ENCODE measurements around the gene PAFAH1B2. TPM values are rescaled to one million over a fixed set of nuclear protein-coding genes. Genes with fewer than 3 reads are reported as not detected.
"Not testable (repeated sequence)": the region's sequence is repeated elsewhere in the genome, so short reads cannot be mapped to it uniquely, and the experiment has no call there.

PAFAH1B2 gene
- total RNA-seq, 4 donors from 2014 or later = 58.0 to 67.5 (median 63.3) TPM

DNA sequence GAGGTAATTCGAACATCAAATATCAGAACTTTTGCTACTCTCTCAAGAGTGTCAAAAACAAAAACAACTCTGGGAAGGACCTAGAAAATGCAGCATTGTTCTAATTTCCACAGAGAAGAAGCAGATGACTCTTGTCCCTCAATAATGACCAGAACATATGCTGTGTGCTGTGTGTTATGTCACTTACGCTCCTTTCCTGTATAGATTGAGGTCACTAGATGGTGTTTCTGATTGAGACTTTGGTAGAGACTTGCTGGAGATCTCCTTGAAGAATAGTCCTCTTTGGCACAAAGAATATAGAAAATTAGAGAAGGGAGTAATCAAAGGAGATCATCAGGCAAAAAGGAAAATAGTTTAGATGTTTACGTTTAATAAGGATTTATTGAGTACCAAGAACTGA lies 43.5 kb upstream of the PAFAH1B2 start:
- Histone ChIP-seq H3K4me1 (peaks cover 32% of the 10 kb centered on the region), H3K9me3 (no peaks in the 10 kb centered on the region), H3K27ac (no peak overlapping the region), H3K27me3 (no peaks in the 10 kb centered on the region), H3K36me3 (no peaks in the 10 kb centered on the region), H3K4me3 (no peak overlapping the region)
- no peak for TF ChIP-seq EP300 (IDR thresholded peaks at IDR 0.05)
- no peak for TF ChIP-seq POLR2A (IDR thresholded peaks at IDR 0.05)
- TF ChIP-seq, protein P1, sequence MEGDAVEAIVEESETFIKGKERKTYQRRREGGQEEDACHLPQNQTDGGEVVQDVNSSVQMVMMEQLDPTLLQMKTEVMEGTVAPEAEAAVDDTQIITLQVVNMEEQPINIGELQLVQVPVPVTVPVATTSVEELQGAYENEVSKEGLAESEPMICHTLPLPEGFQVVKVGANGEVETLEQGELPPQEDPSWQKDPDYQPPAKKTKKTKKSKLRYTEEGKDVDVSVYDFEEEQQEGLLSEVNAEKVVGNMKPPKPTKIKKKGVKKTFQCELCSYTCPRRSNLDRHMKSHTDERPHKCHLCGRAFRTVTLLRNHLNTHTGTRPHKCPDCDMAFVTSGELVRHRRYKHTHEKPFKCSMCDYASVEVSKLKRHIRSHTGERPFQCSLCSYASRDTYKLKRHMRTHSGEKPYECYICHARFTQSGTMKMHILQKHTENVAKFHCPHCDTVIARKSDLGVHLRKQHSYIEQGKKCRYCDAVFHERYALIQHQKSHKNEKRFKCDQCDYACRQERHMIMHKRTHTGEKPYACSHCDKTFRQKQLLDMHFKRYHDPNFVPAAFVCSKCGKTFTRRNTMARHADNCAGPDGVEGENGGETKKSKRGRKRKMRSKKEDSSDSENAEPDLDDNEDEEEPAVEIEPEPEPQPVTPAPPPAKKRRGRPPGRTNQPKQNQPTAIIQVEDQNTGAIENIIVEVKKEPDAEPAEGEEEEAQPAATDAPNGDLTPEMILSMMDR (IDR thresholded peaks at IDR 0.05) = no peak
- TF ChIP-seq POLR2AphosphoS5 (IDR thresholded peaks at IDR 0.05) = no peak
- WGBS = 93% methylated on average over 3 of the region's 3 CpGs
- DNase-seq (ENCODE audit: low spot score in 2 of 2) = no peak

DNA sequence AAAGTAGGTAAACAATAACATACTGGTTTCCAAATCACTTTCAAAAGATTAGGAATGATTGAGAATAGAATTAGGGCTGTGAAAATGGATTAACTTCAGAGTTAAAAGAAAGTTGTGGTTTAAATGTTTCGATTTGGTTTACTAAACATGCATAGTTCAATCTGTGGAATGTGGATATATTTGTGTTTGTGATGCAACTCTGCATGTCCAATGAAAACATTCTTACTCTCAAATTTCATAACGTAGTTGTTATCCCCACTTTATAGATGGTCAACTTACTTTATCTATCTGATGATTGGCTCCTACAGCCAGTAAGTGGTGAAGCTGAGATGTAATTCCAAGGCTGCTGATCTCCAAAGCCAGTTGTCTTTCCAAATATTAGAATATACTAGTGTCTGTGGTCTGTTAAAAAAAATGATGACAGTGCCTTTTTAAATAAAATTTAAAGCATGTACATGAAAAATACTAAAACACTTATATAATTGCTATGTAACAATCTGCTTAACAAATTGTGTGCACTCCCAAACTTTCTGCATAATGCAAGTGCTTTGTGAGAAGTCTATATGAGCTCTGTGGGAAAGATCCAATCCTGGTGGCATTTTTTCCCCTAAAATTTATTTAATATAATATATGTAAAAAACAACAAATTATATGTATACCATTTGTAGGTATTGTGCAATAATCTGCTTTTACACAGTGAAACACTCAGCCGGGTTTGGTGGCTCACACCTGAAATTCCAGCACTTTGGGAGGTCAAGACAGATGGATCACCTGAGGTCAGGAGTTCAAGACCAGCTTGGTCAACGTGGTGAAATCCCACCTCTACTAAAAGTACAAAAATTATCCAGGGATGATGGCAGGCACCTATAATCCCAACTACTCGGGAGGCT lies 36.1 kb upstream of the PAFAH1B2 start:
- Histone ChIP-seq H3K4me1 (peaks cover 3% of the 10 kb centered on the region), H3K36me3 (no peaks in the 10 kb centered on the region), H3K9me3 (no peaks in the 10 kb centered on the region), H3K27me3 (no peaks in the 10 kb centered on the region), H3K27ac (no peak overlapping the region), H3K4me3 (no peak overlapping the region)
- 54% methylated on average over 5 of the region's 5 CpGs for WGBS
- TF ChIP-seq, protein P1 (IDR thresholded peaks at IDR 0.05) = no peak
- no peak for TF ChIP-seq EP300 (IDR thresholded peaks at IDR 0.05)
- no peak for TF ChIP-seq POLR2AphosphoS5 (IDR thresholded peaks at IDR 0.05)
- no peak for TF ChIP-seq POLR2A (IDR thresholded peaks at IDR 0.05)
- DNase-seq (ENCODE audit: low spot score in 2 of 2) = no peak

GRCh38 chr11:117110294-117110950 lies 33.7 kb upstream of the PAFAH1B2 start:
- TF ChIP-seq POLR2AphosphoS5 (IDR thresholded peaks at IDR 0.05) (no peak), POLR2A (IDR thresholded peaks at IDR 0.05) (no peak), EP300 (IDR thresholded peaks at IDR 0.05) (no peak)
- TF ChIP-seq, protein P1 (IDR thresholded peaks at IDR 0.05) = no peak
- Histone ChIP-seq H3K36me3 (no peaks in the 10 kb centered on the region), H3K4me1 (peaks cover 3% of the 10 kb centered on the region), H3K27me3 (no peaks in the 10 kb centered on the region), H3K4me3 (no peak overlapping the region), H3K27ac (no peak overlapping the region), H3K9me3 (no peaks in the 10 kb centered on the region)
- 91% methylated on average over 20 of the region's 39 CpGs for WGBS
- no peak for DNase-seq (ENCODE audit: low spot score in 2 of 2)

DNA sequence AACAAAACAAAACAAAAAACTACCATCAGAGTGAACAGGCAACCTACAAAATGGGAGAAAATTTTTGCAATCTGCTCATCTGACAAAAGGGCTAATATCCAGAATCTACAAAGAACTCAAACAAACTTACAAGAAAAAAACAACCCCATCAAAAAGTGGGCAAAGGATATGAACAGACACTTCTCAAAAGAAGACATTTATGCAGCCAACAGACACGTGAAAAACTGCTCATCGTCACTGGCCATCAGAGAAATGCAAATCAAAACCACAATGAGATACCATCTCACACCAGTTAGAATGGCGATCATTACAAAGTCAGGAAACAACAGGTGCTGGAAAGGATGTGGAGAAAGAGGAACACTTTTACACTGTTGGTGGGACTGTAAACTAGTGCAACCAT lies 31.6 kb upstream of the PAFAH1B2 start:
- not testable (repeated sequence) for H3K36me3 ChIP-seq; H3K9me3 ChIP-seq; H3K4me3 ChIP-seq; H3K27me3 ChIP-seq; DNase-seq (ENCODE audit: low spot score in 2 of 2); H3K27ac ChIP-seq; H3K4me1 ChIP-seq
- WGBS = 58% methylated on average over 3 of the region's 3 CpGs

DNA sequence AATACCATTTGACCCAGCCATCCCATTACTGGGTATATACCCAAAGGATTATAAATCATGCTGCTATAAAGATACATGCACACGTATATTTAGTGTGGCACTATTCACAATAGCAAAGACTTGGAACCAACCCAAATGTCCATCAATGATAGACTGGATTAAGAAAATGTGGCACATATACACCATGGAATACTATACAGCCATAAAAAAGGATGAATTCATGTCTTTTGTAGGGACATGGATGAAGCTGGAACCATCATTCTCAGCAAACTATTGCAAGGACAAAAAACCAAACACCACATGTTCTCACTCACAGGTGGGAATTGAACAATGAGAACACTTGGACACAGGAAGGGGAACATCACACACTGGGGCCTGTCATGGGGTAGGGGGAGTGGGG lies 31.1 kb upstream of the PAFAH1B2 start:
- DNase-seq (ENCODE audit: low spot score in 2 of 2); H3K27me3 ChIP-seq; H3K36me3 ChIP-seq; H3K27ac ChIP-seq; H3K4me3 ChIP-seq; H3K4me1 ChIP-seq; H3K9me3 ChIP-seq: not testable (repeated sequence)
- WGBS = 65% methylated on average over 1 of the region's 1 CpG

DNA sequence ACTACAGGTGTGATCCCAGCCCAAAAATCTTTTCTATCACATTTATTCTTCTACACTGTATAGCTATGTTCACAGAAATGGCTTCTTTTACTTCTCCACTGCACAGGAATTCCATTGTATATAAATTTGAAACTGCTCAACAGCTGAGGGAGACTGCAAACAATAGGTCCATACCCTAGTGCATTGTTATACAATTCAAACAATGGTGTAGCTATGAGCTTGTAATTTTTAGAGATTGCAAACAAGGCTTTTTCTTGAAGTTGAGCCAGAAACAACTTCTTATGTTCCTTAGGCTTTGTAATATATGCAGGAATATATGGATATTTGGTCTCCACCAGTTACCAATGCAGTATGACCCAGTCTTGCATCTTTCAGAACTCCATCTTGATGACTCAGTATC lies 26.4 kb upstream of the PAFAH1B2 start:
- TF ChIP-seq, protein P1 (IDR thresholded peaks at IDR 0.05) = no peak
- TF ChIP-seq EP300 (IDR thresholded peaks at IDR 0.05) = no peak
- TF ChIP-seq POLR2AphosphoS5 (IDR thresholded peaks at IDR 0.05) = no peak
- TF ChIP-seq POLR2A (IDR thresholded peaks at IDR 0.05) = no peak
- no peaks in the 10 kb centered on the region for H3K9me3 ChIP-seq
- no peak overlapping the region for H3K27ac ChIP-seq
- H3K4me3 ChIP-seq = no peak overlapping the region
- H3K27me3 ChIP-seq = no peaks in the 10 kb centered on the region
- H3K4me1 ChIP-seq = no peaks in the 10 kb centered on the region
- no peak for DNase-seq (ENCODE audit: low spot score in 2 of 2)
- H3K36me3 ChIP-seq = no peaks in the 10 kb centered on the region

Measured in suprapubic skin (tissue), 4 donors.